HG03175 (cell line): ENCODE results near the gene TRIP11.

Experiments used
- ATAC-seq: cut with Tn5 transposase; IDR thresholded peaks from one replicate; pipeline ENCODE4 v1.9.1; 2021; ENCODE audit warnings: mild to moderate bottlenecking, moderate library complexity; ENCODE audit not compliant: unreplicated experiment

Gene TRIP11

DNA sequence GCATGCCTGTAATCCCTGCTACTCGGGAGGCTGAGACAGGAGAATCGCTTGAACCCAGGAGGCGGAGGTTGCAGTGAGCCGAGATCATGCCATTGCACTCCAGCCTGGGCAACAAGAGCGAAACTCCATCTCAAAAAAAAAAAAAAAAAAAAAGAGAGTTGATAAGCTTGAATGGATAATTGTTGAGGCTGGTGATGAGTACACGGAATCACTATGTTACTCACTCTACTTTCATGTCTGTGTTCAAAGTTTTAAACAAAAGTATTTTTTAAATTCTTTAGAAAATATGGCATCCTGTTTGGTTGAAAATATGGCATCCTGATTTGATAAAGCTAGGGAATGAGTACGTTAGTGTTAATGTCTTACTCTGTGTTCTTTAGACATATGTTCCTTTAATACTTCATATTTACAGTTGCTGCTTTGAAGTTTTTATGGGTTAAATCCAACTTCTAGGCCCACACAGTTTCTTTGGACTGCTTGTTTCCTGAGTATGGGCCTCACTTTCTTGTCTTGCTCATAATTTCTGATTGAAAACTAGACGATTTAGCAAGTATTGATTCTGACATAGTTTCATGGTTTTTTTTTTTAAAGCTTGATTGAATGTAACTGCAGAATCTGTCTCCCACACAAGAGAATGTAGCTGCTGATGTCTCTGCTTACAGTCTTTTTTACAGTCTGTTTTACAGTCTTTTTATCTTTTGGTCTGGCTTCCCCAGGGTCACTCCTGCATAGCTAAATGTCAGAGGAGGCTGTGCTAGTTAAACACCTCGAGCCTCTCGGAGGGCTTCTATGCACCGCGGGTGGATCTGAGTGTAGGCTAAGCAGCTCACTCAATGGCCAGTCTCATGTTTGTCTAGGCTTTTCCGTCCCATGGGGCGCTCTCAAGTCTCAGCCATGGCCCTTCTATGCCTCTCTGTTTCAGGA is 78.3 kb downstream of the TRIP11 start:
- ATAC-seq: no peak

DNA sequence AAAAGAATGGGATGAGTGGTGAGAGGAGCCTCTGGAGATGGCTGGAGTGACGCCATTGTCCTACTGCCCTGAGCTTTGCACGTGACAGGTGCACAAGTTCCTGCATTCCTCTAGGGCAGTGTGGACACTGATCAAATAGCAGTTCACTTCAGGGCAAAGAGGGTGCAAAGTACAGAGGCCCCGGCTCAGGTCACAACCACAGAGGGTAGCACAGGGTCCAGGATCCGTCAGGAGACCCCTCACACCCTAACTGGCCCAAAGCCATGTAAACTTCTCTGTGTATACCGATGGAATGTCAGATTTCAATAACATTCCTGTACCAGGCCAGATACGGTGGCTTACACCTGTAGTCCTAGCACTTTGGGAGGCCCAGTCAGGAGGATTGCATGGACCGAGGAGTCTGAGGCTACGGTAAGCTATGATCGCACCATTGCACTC is 82.0 kb downstream of the TRIP11 start:
- ATAC-seq: no peak

DNA sequence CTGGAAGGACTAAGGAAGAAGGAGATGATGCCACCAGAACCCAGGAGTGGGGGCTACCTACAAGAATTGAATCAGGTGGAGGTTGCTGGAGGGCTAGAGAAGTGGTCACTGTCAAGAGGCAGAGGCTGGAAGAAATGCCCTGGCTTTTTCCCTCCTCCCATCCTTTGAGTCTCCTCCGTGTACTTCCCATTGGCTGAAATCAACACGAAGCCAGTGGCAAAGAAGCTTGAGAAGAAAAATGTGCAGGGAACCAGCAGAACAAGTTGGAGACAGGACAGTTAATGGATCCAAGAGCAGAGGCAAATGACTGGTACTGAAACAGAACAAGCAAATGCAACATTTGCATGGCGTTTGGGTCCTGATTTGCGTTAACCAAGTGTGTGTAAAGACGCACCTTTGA is 83.2 kb downstream of the TRIP11 start:
- ATAC-seq: no peak

DNA sequence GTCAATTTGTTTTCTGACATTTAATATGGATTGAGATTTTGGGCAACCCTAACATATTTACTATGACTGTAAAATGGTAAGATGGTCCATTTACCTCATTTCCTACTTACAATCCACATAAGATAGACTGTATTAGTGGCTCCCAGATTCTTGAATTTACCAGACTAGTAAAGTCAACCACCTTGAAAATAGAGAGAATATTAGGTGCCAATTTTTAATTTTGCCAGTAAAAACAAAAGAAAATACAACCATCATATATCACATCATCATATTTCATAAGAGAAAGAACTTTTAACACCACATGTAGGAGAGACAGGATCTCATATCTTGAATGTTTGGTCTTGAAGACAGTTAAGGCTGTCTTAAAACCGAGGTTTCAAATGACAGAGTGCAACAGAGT is 84.7 kb downstream of the TRIP11 start:
- ATAC-seq: no peak

DNA sequence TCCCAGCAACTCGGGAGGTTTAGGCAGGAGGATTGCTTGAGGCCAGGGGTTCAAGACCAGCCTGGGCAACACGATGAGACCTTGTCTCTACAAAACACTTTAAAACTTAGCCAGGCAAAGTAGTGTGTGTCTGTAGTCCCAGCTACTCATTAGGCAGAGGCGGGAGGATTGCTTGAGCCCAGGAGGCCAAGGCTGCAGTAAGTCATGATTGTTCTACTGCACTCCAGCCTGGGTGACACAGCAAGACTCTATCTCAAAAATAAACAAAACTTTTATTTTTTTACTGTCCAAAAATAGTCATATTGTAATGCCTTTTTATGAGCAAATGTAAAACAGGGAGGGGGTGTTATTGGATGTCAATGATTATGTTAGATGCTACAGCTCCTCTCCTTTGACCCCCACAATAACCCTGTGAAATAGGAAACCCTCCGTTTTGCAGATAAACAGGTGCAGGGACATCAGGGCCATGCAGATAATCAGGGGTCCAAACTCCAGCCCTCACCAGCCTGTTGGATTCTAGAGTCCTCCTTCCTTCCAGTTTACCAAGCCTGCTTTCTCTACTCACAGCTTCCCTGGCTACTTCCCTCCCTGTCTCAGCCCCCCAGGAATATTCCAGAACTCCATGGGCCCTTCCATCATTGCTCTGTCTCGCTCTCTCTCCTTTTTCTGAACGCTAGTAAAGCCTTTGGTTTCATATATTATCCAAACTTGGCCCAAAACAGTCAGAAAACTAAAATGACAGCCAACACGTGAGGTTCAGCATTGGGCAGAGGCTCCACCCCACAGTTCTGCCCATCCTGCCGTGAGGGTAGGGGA is 86.5 kb downstream of the TRIP11 start:
- no peak for ATAC-seq

DNA sequence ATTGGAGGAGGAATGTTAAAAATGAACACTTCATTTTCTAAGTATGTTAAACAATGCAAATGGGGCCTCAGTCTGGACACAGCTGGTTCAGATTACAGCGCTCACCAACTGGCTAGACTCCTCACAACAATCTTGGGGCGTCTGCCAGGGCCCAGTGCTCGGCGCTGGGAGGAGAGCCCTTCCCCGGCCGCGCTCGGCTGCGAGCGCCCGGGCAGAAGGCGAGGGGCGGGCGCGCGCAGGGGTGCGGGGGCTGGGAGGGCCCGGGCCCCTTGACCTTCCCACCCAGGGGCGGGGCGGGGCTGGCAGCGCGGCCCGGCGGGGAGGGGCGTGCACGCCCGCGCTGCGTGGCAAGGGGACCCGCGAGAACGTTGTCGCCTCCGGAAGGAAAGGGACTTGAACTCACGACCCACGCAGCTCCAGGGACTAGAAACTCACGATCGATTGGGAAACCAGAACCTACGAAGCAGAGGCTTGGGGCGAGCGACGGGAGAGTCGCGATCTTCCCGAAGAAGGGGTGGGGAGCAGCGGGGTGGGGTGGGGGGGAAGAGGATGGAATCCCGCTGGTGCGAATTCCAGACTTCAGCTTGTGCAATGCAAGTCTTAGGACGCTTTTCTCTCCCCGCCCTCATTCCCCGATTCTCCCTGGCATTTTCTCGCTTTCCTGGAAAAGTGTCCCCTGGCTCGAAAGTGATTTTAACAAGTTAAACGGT is 92.2 kb downstream of the TRIP11 start, which contains the start of gene FBLN5:
Gene FBLN5, minus strand, starts transcription at position 220 of the 710 bp plus-strand sequence. CDS start 465 bp downstream, outside the sequence.
- no peak for ATAC-seq

DNA sequence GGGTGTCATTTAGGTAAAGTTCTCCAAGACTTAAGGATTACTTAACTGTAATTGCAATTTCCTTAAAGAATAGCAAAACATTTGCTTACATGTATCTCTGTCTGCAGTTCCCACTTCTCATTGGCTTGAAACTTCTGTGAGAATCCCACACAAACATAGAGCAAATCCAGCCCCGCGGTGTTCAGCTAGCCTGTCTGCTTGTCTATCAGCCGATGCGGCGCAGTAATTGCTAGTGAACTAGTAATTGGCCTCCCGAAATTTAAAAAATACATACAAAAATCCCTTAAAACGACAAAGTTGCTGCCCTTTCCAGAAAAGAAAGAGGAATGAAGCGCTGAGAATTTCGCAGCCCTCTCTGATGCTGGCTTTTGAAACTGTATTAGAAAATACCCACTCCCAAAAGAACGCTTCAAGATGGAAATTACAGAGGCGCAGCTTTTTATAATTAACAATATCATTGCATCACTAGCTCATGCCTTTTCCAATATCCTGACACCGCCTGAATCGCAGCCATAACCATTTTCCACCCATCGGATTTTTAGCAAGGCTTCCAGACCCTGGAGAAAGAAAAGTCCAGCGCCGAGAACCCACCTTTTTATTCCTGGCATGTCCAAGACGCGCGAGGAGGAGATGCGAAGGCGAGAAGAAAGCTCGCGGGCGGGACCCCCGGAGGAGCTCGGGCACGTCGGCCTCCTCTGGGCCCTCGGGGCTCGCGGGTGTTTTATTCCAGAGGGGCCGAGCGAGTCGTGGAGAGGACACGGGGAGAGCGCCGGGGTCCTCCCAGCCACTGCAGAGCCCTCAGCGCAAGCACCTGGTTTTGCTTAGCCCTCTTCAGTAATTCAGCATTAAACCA is 93.0 kb downstream of the TRIP11 start:
- ATAC-seq: no peak

DNA sequence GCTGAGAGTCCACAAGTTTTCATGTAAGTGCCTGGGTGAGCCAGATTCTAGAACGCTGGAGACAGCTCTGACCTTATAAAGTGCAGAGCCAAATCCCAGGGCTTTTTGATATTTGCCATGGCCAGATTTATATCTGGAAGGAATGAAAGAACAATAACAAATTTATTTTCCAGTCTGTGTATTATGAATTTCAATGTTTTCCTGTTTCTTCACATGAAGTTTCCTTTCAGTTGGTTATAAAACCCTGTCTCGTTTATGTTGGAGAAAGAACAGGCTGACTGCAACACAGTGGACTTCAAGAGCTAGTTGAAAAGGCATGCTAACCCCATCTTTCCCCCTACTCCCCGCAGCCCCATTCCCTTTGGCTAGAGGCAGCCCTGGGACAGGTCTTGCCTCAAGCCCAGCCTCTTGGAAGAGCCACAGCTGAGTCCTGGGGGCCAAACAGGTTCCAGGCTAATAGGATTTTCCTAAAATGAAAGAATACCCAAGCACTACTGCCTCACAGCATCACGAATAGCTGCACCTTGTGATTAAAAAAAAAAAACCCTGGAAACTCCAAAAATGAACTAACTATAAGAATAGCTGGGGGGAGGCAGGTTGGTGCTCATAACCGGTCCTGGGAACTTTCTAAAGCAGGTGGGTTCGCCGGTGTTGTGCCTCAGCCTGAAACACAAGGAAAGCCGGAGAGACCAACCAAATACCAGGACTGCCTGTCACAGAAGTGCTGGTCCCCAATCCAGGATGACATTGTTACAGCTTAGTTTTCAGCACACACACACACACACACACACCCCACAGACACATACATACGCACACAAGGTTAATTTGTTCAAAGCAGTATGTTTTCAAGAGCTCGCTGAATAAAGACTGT is 93.9 kb downstream of the TRIP11 start:
- no peak for ATAC-seq

DNA sequence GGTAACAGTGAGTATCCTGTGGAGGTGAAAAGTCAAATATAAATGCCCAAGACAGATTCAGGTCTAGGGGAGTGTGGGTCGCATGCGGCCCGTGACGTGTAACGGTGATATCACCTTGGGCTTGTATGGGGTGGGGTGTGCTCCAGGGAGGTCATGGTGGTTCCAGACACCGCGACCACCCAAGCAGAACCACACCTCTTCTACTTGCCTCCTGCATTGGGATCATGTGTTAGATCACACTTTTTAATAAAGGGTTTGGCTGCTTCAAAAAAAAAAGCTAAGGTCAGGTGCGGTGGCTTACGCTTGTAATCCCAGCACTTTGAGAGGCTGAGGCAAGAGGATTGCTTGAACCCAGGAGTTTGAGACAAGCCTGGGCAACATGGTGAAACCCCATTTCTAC is 96.9 kb downstream of the TRIP11 start:
- ATAC-seq: no peak

DNA sequence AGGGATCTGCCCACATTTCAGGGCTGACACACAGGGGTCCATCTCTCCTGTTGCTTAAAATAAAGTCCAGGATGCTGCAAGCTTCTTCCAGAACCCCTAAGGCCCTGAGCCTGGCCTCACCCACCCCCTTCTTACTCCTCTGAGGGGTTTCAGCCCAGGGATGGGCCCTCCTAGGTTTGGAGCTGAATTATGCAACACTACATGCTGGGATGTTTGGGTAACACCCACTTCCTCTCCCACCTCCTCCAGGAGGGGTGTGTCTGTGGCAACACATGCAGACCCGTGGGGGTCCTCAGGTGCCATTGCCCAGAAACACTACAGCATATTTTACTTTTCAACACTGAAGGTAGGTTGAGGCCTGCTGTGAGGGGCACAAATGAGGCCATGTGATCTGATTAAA is 97.7 kb downstream of the TRIP11 start:
- no peak for ATAC-seq

DNA sequence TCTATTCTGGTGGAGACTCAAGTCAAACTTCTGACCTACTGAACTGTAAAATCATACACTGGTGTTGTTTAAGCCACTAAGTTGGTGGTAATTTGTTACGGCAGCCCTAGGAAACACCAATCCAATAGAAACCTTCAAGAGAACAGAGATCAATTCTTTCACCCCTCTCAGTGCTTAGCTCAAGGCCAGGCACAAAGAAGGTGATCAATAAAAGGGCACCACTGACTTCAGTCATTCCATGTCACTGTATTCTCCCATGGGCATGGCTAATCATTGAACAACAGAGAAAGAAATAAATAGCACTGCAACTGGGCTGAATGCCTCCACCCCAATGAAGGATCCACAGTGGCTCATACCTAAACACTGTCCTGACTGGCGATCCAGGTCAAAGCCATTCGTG is 99.7 kb downstream of the TRIP11 start:
- no peak for ATAC-seq

DNA sequence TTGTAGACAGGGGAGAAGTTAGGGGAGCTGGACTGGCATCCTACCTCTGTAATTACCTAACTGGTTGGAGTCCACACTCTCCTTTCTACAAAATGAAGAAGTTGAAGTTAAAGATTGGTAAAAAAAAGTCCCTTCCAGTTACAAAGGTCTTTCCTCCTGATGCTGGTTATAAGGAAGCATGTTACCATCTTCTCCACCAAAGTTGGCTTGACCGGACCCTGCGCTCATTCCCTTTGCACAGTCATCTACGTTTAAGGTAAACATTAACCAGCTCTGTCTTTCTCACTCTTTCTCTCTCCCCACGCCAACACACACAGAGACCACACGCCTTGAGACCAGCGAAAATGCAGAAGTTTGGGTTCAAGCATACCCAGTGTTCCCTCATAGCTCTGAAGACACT is 104.3 kb downstream of the TRIP11 start:
- no peak for ATAC-seq

DNA sequence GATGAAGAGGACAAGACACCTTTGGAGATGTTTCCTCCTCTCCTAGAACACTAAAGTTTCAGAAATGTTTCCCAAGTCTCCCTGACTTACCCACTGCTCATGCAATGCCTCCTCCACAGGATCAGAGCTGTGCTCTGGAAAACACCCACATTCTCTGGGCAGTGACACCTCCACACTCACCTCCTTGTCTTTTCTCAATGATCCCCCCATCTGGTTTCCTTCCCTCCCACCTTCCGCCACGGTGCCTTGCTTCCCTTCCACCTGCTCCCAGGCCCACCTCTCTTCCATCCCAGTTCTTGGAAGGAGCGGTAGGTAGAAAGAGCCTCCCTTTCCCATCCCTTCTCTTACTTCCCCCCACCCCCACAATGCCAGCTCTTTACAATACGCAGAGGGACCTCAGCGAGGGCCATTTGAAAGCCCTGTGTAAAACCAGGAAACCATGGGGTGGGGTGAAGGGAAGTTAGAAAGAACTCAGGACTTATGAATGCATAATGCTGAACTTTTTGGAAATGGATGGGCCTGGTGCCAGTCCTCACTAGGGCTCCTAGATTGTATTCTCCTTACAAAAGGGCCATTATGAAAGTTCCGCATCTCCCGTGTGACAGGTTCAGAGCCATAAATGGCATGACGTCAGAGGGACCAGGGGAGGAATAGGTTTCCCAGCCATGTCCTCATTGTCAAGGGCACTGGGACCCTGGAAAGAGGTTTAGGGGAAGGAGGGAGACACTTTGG is 105.1 kb downstream of the TRIP11 start:
- no peak for ATAC-seq

DNA sequence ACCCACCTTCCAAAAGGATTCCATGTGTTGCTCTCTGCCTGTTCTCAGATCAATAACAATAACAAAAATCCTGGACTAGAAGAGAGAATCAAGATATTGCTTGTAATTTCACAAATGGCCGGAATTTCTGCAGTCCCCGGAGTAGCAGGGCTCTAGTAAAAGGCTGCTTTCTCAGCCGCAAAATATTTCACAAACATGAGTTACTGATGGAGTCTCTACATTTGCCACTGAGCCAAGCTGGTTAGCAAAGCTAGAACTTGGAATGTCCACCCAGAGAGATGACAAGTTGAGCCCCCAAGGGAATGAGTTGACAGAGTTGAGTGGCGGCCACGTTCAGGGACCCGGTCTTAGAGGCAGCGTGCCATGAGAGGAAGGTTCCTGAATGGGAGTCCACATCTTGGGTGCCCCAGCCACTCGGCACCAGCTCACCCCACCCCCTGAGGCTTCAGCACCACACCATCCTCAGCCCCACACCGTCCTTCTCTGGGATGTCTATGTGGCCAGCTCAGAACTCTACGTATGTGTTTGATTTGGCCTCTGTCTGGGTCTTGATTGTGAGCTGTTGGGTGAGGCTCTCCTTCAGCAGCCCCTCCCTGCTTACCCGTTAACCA is 108.3 kb downstream of the TRIP11 start:
- no peak for ATAC-seq

DNA sequence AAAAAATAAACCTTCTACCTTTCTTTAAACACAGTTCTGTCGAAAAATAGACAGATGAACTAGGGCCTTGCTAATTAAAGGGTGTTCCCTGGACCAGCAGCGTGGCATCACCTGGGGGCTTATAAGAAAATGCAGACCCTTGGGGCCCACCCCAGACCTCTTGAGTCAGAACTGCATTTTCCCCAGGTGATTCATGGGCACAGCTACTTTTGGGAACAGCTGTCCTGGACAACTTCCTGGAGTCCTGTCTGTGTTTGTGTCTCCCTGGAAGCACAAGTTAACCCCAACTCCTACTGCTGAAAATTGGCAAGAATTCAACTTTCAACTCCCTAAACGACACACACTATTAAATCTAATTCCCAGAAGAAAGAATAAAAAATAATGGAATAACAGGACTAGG is 110.2 kb downstream of the TRIP11 start:
- no peak for ATAC-seq

DNA sequence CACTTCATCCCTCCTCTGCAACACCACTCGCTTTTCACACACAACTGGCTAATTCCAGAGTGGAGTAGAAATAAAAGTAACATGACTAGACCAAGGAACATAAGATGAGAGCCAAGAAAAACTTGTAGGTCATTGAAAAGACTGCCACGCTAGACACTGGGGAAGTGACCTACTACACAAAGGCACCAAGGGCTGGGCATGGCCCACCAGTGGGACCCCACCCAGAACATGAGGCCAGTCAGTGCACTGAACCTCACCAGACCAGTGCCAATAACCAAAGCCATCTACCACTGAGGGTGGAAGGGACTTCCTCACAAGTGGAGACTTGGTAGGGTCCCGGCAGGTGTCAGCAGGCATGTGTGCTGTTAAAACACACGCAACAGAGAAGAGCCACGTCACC is 112.1 kb downstream of the TRIP11 start:
- ATAC-seq: no peak

DNA sequence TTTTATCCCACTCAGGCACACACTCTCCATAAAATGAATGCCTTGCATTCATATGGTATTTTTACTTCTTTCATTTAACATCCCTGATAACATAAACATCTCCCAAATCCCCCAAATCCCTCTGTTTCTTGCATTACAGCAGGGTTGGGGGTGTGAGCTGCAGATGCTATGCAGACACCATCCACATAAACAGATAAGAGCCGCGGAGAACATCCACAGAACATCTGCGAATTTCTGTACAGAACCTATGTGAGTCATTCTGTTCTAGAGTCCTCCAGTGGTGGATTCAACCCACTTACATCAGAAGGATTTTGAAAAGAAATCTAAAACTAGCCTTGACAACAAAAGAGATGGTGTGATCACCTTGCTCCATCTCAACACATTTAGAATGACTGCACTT is 112.7 kb downstream of the TRIP11 start:
- no peak for ATAC-seq
